Retinal pigment epithelial cell (primary cell): Measurements from ENCODE around the gene LCN2.

Experiments
- DNase-seq: peaks from one replicate; pipeline ENCODE4 v3.0.0-alpha.2; 2010; ENCODE audit warnings: low read depth
- H3K4me3 ChIP-seq: 2 replicates; pipeline ENCODE4 v1.5.1; 2011; ENCODE audit warnings: mild to moderate bottlenecking, low read length, control low read depth, moderate library complexity
- CTCF ChIP-seq: conservative IDR thresholded peaks from 2 replicates; pipeline ENCODE4 v1.5.1; 2011; ENCODE audit warnings: low read depth, low read length, control low read depth, inconsistent platforms

LCN2 gene

DNA sequence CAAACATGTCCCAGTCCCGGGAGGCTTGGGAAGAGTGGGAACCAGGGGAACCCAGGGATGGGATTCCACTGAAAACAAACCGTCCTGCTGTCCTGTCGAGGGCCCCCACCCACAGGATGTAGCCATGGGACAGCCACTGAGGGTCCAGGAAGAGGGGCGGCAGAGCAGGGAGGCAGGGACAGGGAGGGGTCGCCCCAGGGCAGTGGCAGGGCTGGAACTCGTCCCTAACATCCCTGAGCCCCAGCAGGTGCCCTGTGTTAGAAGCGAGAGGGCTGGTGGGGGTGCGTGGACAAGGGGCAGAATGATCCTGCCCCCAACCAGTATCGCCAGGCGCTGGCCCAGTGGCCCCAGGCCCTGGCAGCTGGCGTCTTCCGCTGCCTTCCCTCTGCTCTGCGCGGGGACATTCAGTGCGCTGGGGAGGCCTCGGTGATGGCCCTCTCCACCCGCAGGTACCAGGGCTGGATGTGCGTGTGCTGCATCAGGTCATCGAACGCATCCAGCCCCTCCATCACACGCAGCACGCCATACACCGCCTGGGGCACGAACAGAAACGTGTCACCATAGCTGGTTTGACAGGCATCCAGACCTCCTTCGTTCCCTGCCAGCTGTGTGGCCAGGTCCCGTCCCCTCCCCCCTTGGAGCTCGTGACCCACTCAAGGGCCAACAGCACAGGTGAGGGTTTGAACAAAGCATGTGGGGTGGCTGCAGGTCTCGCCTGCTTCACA, 28.4 kb upstream of the LCN2 start:
- no peak for DNase-seq
- no peak overlapping the region for H3K4me3 ChIP-seq
- TF ChIP-seq CTCF: no peak

- TF ChIP-seq CTCF: no peak
- DNase-seq: no peak
- no peak overlapping the region for H3K4me3 ChIP-seq
Observed at GRCh38 chr9:128121466-128121810, 27.8 kb upstream of the LCN2 start.

- no peak for DNase-seq
Observed at GRCh38 chr9:128121924-128122808, 27.1 kb upstream of the LCN2 start.

DNA sequence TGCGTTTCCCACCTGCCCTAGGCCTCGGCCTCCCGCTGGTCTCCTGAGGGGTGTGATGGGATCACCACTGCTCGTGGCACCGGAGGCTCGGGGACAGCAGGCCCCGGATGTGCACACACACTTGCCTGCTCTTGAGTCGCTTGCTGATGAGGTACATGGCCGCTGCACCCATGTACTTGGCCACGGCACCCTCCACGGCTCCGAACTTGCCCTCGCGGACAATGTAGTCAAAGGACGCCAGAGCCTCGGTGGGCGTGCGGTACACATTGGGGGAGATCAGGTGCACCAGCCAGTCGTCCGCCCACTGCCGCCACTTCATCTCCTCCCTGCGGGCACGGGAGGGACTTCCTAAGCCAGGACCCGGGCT, 26.5 kb upstream of the LCN2 start:
- no peak for DNase-seq
- TF ChIP-seq CTCF: no peak
- H3K4me3 ChIP-seq: no peak overlapping the region

More at GRCh38 chr9:128121924-128122808, 27.1 kb upstream of the LCN2 start:
- TF ChIP-seq CTCF: no peak
- no peak overlapping the region for H3K4me3 ChIP-seq

GRCh38 chr9:128123451-128124080, 25.7 kb upstream of the LCN2 start:
- no peak for TF ChIP-seq CTCF
- no peak overlapping the region for H3K4me3 ChIP-seq
- no peak for DNase-seq

- TF ChIP-seq CTCF: no peak
- DNase-seq: no peak
- no peak overlapping the region for H3K4me3 ChIP-seq
Observed at GRCh38 chr9:128124451-128124850, 24.8 kb upstream of the LCN2 start.
